Endodermal cell (in vitro differentiated cells): ENCODE data around the gene B4GALT5. TPM values are rescaled to one million over a fixed set of nuclear protein-coding genes. Genes with fewer than 3 reads are reported as not detected.
"Not testable (repeated sequence)": the region's sequence is repeated elsewhere in the genome, so short reads cannot be mapped to it uniquely, and the experiment has no call there.

Source experiments
- DNase-seq: peaks from one replicate; pipeline ENCODE4 v3.0.0-alpha.2; 2017
- H3K27ac ChIP-seq: 2 replicates; pipeline ENCODE4 v1.5.1; 2013; ENCODE audit warnings: mild to moderate bottlenecking, low read depth, low read length, moderate library complexity
- H3K27me3 ChIP-seq: 2 replicates; pipeline ENCODE4 v1.6.1; 2013; ENCODE audit warnings: mild to moderate bottlenecking, low read length, moderate library complexity; ENCODE audit not compliant: insufficient read depth, control insufficient read depth, poor library complexity, severe bottlenecking
- H3K36me3 ChIP-seq: 2 replicates; pipeline ENCODE4 v1.7.0; 2013; ENCODE audit warnings: mild to moderate bottlenecking, low read length, moderate library complexity; ENCODE audit not compliant: control insufficient read depth, insufficient read depth
- H3K4me1 ChIP-seq: one replicate; pipeline ENCODE4 v1.7.0; 2013; ENCODE audit warnings: low read length; ENCODE audit not compliant: control insufficient read depth, insufficient read depth
- H3K4me3 ChIP-seq: 2 replicates; pipeline ENCODE4 v1.5.1; 2013; ENCODE audit warnings: mild to moderate bottlenecking, low read length, moderate library complexity
- H3K9ac ChIP-seq: 2 replicates; pipeline ENCODE4 v1.6.1; 2013; ENCODE audit warnings: mild to moderate bottlenecking, low read length, moderate library complexity; ENCODE audit not compliant: poor library complexity, severe bottlenecking; ENCODE audit errors: extremely low read depth
- H3K9me3 ChIP-seq: 2 replicates; pipeline ENCODE4 v1.6.1; 2013; ENCODE audit warnings: mild to moderate bottlenecking, low read length, moderate library complexity; ENCODE audit not compliant: control insufficient read depth
- H3K27ac Mint-ChIP-seq: 2 replicates; pipeline ENCODE4 v1.8.0; 2020; ENCODE audit warnings: mixed read lengths
- H3K27me3 Mint-ChIP-seq: 2 replicates; pipeline ENCODE4 v1.8.0; 2021; ENCODE audit warnings: mild to moderate bottlenecking, mixed read lengths; ENCODE audit not compliant: insufficient read depth
- H3K36me3 Mint-ChIP-seq: 2 replicates; pipeline ENCODE4 v1.8.0; 2020; ENCODE audit warnings: low read depth, mixed read lengths
- H3K4me1 Mint-ChIP-seq: 2 replicates; pipeline ENCODE4 v1.8.0; 2020; ENCODE audit warnings: mixed read lengths
- H3K4me3 Mint-ChIP-seq: 2 replicates; pipeline ENCODE4 v1.8.0; 2020; ENCODE audit warnings: mild to moderate bottlenecking, moderate library complexity, mixed read lengths
- H3K9me3 Mint-ChIP-seq: 2 replicates; pipeline ENCODE4 v1.8.0; 2020; ENCODE audit warnings: mild to moderate bottlenecking, mixed read lengths
- CTCF ChIP-seq: fragments of 200-600 bp; sonication (generic); conservative IDR thresholded peaks from 2 replicates; pipeline ENCODE4 v1.5.0; 2021; ENCODE audit warnings: antibody characterized with exemption, mild to moderate bottlenecking
- WGBS, 2 experiments: methylation state at CpG; one replicate each; pipeline versions ENCODE4 v1.1.5 to v1.1.7; 2013; ENCODE audit warnings: missing lambda C conversion rate in 2 of 2, mixed read lengths in 1 of 2; ENCODE audit not compliant: insufficient coverage in 1 of 2, insufficient read length in 1 of 2; 5-methylcytosine and 5-hydroxymethylcytosine counted together
- total RNA-seq, 2 donors: library from RNA; stranded (reverse); fragmentation: NEBNext Ultra II Directional in 1 of 2; extraction: Animal tissue kit (Norgen Biotek cat#: 25700) in 1 of 2; gene quantifications; 2 replicates in 1 of 2; 3 replicates in 1 of 2; pipeline ENCODE4 v1.2.1, GENCODE V29; 2021

B4GALT5 gene
- total RNA-seq, 2 donors from 2014 or later, result 57.0 to 58.8 TPM

DNA sequence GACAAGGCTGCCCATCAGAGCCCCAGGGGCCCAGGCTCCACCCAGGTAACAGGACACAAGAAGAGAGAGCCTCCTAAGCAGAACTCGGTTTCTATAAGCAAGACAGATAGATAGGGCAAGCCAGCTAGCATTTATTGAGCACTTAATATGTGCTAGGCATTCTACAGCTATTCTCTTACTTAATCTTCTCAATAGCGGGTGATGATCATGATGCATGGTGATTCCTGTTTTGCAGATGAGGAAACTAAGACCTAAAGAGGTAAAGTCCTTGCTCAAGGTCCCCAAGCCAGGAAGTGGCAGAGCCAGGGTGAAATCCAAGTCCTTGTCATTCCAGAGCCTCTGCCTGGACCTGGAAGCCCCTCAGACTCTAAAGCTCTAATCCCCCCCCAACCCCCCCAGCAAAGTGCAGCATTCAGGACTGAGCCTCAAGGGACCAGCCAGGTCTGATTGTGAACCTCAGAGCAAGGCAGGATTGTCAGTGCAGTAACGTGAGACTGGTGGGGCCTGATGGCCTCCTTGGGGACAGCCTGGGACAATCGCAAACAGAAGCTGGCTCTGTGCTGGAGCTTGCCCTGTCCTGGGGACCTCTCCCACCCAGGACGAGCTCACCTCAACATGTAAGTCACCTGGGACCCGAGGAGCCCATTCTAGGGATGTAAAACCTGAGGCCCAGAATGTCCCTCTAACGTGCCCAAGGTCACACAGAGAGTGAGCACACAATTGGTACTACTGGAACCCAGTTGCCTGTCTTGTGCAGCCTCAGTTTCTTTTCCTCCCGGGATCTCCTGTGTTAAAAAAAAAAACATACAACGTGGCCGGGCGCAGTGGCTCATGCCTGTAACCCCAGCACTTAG is 97.3 kb downstream of the B4GALT5 start:
- peaks cover 9% of the 10 kb centered on the region for H3K27me3 ChIP-seq
- no peak overlapping the region for H3K4me3 ChIP-seq
- H3K27me3 Mint-ChIP-seq, result peaks cover 8% of the 10 kb centered on the region
- WGBS, 2 experiments, result 89 to 94% methylated on average over 5 to 11 of the region's 11 CpGs
- H3K4me3 Mint-ChIP-seq, result no peak overlapping the region
- no peaks in the 10 kb centered on the region for H3K4me1 ChIP-seq
- H3K27ac Mint-ChIP-seq, result no peak overlapping the region
- H3K9me3 ChIP-seq, result no peaks in the 10 kb centered on the region
- H3K4me1 Mint-ChIP-seq, result no peaks in the 10 kb centered on the region
- no peaks in the 10 kb centered on the region for H3K36me3 ChIP-seq
- TF ChIP-seq CTCF, result no peak
- no peaks in the 10 kb centered on the region for H3K36me3 Mint-ChIP-seq
- no peak overlapping the region for H3K9ac ChIP-seq
- peak; percentile 43 for DNase-seq
- H3K27ac ChIP-seq, result no peak overlapping the region
- H3K9me3 Mint-ChIP-seq, result no peaks in the 10 kb centered on the region

DNA sequence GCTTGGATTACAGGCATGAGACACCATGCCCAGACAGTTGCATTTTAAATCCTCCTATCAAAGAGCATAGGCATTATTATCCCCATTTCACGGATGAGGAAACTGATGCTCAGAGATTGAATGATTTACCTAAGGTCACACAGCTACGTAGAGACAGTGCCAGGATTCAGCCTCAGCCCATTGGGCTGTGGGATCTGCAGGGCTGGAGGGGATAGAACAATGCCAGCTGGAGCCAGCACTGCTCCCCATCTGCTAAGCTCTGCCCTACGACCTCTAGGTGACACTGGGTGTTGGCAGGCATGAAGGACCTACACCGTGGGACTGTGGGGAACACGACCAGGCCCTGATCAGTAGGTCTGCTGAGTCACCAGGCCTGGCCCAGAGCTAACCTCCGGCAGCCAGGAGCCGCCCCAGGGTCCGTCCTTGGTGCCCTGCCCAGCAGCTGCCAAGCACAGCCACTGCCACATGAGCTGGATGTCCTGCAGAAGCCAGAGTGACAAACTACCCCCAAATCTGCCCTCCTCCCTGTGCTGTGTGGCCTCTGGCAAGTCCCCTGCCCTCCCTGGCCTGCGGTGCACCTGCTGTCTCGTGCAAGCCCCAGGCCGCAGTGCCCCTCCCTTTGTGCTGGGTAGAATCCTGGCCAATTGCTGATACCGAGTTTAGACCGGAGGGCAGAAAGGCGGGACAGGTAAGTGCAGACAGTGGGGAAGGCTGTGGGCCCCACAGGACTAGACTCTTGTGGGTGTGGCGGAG is 98.1 kb downstream of the B4GALT5 start:
- no peak overlapping the region for H3K4me3 ChIP-seq
- no peak overlapping the region for H3K27ac Mint-ChIP-seq
- H3K4me1 ChIP-seq, result no peaks in the 10 kb centered on the region
- WGBS, 2 experiments, result 79 to 90% methylated on average over 11 to 15 of the region's 15 CpGs
- H3K9ac ChIP-seq, result no peak overlapping the region
- no peaks in the 10 kb centered on the region for H3K4me1 Mint-ChIP-seq
- peak; percentile 48 for DNase-seq
- H3K27ac ChIP-seq, result no peak overlapping the region
- TF ChIP-seq CTCF, result no peak
- no peaks in the 10 kb centered on the region for H3K36me3 ChIP-seq
- H3K27me3 Mint-ChIP-seq, result peaks cover 7% of the 10 kb centered on the region
- no peak overlapping the region for H3K4me3 Mint-ChIP-seq
- H3K27me3 ChIP-seq, result peaks cover 7% of the 10 kb centered on the region
- H3K9me3 Mint-ChIP-seq, result no peaks in the 10 kb centered on the region
- H3K9me3 ChIP-seq, result no peaks in the 10 kb centered on the region
- no peaks in the 10 kb centered on the region for H3K36me3 Mint-ChIP-seq

- H3K4me1 Mint-ChIP-seq, H3K9me3 Mint-ChIP-seq, H3K4me3 Mint-ChIP-seq, H3K27ac Mint-ChIP-seq, H3K4me1 ChIP-seq, H3K4me3 ChIP-seq, H3K9ac ChIP-seq, H3K36me3 ChIP-seq, H3K27me3 ChIP-seq, H3K36me3 Mint-ChIP-seq, H3K27ac ChIP-seq, H3K27me3 Mint-ChIP-seq, H3K9me3 ChIP-seq, DNase-seq: not testable (repeated sequence)
- WGBS, 2 experiments, result 92 to 97% methylated on average over 7 to 8 of the region's 8 CpGs
Measured at GRCh38 chr20:49615051-49615400, 98.7 kb downstream of the B4GALT5 start.
